8988T (cell line): Measurements from ENCODE around the gene ZNF598.
A peak's percentile ranks its signal among the peaks of the same experiment; 100 is the strongest.
"Not testable (repeated sequence)": the region's sequence is repeated elsewhere in the genome, so short reads cannot be mapped to it uniquely, and the experiment has no call there.

Source experiments
- DNase-seq: peaks from one replicate; pipeline ENCODE4 v3.0.0; 2011

The ZNF598 gene

DNA sequence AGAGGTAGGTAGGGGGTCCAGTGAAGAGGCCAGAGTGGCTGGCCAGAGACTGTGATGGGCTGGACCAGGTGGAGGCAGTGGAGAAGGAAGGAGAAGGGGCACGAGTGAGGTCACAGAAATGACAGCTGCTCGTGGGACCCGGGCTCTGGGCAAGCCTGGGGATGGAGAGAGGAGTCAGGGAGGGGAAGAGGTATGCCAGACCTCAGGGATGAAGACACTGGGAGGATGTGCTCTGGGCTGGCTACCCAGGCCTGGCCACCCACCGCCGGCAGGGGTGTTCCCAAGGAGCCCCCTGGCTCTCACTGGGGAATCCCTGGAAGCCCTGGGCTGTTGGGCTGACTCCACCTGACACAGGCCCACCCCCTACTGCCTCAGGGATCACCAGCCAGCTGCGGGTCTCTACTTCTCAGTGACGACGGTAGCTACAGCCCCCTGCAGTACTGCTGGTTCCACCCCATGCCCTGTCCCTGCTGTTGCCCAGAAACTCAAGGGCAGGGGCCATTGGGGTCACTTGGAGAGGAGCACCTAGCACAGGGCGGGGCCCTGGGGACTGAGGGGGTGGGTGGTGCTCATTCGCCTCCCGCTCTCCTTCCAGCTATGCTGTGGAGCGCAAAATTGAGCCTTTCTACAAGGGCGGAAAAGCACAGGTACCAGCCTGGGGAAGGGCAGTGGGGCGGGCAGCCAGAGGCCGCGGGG lies 36.0 kb downstream of the ZNF598 start:
- DNase-seq = no peak

DNA sequence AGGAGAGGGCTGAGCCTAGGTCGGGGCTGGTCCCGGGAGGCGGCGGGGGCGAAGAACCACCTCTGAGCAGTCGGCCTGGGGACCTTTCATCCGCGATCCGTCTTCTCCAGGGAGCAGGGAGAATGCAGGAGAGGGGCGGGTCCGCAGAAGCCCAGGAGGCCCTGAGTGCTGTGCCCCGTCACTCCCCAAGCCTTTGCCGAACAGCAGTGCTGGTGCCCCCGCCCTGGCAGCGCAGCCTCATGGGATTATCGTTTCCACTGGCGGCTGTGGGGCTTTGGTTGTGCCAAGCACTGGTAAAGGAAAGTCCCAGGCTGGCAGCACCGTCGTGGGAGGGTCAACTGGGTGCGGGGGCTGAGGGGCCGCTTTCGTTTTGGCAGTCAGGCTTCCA lies 37.1 kb downstream of the ZNF598 start:
- no peak for DNase-seq

DNA sequence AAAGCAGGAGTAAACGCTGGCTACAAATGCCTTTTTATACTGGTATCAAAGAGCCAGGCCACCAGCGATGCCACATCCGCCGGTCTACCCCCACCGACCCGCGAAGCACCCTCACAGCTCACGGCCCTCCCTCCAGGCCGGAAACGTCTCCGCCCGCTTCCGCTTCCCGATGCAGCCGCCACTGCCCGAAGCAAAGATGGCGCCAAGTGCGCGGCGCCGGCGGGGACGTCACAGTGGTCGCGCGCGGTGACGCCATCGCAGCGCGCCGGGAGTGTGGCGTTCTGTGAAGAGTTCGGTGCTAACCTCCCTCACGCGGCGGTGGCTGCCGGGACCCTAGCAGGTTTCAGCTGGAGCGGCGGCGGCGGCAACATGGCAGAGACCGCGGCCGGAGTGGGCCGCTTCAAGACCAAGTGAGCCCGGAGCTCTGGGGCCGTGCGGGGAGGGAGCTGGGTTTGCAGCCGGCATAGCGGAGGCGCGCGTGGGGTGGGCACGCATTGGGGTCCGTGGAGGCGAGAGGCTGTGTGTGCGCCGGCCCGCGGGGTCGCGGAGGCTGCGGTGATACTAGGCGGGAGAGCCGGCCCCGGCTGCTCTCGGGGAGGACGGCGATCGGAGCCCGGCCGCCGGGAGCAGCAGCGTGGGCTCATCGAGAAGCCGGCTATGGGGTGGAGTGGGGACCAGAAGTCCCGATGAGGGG lies 37.7 kb downstream of the ZNF598 start, which contains the start of gene TBL3:
Gene TBL3, plus strand, starts transcription at position 258 of the 694 bp plus-strand sequence. Its CDS starts 112 bp downstream, at position 370.
- peak; percentile 96 for DNase-seq

DNA sequence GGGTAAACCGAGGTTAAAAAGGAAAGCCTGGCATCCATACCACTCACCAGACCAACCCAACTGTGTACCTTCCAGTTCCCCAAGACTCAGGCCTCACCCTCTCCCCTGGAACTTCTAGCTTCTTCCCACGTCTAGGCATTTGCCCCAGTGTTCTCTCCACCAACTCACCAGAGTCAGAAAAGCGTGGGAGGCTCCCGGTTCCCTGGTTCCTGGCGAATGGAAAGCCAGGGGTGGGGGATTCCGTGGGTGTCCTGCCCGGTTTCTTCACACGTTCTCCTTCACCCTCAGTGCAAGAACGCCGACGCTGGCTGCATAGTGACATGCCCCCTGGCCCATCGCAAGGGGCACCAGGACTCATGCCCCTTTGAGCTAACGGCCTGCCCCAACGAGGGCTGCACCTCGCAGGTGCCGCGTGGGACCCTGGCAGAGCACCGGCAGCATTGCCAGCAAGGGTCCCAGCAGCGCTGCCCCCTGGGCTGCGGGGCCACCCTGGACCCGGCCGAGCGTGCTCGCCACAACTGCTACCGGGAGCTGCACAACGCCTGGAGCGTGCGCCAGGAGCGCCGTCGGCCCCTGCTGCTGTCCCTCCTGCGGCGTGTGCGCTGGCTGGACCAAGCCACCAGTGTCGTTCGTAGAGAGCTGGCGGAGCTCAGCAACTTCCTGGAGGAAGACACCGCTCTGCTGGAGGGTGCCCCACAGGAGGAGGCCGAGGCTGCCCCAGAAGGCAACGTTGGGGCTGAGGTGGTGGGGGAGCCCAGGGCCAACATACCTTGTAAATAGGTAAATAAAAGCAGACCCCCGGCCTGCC lies 41.3 kb downstream of the ZNF598 start:
- DNase-seq = no peak

DNA sequence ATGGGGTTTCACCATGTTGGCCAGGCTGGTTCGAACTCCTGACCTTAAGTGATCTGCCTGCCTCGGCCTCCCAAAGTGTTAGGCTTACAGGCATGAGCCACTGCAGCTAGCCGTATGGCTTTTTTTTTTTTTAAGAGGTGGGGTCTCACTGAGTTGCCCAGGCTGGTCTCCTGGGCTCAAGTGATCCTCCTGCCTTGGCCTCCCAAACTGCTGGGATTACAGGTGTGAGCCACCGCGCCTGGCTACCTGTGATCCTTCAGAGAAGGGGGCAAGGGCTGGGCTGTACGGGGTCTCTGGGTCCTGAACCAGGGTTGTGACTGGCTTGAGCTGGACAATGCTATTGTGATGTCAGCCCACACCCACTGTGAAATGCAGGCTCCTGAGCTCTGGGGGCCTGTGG lies 43.2 kb downstream of the ZNF598 start, which contains the start of gene RNF151:
Gene RNF151, plus strand, starts transcription at position 397 of the 400 bp plus-strand sequence. CDS start 26 bp downstream, outside the sequence.
- no peak for DNase-seq

DNA sequence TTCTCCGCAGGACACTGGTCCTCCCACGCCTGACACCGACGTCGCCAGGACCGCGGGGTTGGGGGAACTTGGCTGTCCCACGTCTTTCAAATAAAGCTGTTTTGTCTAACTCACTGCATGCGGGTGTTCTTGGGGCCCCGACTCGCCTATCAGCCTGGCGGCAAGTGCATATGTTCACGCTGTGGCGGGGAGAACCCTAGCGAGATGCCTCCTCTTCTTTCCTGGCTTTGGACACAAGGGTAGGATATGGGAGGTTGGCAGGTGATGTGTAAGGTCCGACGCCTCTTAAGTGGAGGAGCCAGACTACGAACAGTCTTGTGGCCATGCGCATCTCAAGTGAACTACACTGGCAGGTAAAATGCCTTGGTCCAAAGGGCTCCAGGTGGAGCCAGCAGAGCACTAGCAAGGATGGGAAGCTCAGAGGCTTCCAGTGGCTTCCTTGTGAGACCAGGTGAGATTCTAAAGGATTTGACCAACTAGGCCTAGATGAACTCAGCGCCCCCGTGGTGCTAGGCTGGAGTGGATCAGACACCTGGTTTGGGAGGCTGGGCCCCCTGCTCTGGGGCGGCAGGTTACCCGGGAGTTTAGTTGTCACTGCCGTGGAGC lies 44.1 kb downstream of the ZNF598 start:
- no peak for DNase-seq

DNA sequence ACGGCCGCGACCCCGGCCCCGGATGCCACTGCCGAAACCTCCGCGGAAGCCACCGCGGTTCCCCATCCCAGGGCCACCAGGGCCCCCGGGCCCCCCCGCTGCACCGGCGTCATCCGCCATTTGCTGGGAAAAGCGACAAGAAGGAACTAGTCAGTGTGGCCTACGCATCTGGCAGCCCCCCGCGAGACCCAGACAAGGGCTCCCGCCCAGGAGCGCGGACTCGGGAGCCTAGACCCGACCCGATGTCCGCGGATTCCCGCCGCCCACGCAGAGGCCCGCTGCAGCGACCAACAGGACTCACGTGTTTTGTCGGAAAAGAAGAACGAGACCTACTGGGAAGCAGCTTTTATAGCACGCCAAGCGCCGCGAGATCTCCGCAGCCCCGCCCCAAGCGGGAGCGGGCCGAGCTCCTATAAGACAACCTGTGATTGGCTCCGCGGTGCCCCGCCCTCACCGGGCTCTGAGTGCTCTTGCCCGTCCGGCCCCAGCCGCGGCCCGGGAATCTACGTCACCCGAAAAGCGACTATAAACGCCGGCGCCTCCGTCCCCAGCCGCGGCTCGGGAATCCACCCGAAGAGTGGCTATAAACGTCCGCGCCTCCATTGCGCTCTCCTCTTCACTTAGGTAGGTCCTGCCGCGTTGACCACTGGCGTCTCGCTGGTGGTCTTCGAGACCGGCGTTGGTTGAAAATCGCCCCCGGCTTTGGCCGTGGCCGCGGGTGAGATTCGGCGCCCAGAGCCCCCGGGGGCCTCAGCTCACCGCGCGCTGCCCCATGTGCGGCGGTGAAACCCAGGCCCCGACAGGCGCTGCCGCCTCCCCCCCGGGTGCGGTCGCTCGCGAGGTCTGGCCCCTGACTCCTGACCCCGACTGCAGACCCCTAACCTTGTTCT lies 44.9 kb downstream of the ZNF598 start, which contains the start of gene RPS2:
Gene RPS2, minus strand, starts transcription at position 321 of the 890 bp plus-strand sequence. Its CDS starts 201 bp downstream, at position 120.
- peak; percentile 99 for DNase-seq

DNA sequence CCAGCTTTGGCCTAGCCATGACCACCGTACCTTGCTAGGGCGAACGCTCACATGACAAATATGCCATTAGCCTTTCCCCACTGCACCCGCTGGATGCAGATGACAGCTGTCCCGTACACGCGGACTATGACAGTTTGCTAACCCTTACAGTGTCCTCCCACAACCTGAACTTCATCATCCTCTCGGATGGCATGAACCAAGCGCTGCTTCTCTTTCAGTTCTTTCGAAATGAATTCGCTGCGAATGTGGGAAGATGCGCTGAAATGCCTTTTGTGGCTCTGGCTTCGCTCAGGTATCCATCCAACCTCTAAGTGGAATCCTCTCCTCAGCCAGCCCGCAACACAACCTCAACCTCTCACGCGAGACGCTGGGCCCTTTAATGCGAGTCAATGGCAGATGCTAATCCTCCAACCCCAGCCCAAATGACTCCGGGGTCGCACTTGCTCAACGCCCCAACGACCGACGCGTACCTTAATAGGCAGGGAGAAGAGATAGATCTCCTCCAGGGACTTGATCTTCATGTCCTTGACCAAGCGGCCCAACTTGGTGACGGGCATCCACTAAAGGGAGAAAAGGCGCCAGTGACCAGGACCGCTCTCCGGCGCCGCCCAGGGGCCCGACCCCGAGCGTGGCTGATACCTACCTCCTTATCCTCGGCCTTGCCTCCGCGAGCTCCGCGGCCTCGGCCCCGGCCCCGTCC lies 45.7 kb downstream of the ZNF598 start:
- no peak for DNase-seq

DNA sequence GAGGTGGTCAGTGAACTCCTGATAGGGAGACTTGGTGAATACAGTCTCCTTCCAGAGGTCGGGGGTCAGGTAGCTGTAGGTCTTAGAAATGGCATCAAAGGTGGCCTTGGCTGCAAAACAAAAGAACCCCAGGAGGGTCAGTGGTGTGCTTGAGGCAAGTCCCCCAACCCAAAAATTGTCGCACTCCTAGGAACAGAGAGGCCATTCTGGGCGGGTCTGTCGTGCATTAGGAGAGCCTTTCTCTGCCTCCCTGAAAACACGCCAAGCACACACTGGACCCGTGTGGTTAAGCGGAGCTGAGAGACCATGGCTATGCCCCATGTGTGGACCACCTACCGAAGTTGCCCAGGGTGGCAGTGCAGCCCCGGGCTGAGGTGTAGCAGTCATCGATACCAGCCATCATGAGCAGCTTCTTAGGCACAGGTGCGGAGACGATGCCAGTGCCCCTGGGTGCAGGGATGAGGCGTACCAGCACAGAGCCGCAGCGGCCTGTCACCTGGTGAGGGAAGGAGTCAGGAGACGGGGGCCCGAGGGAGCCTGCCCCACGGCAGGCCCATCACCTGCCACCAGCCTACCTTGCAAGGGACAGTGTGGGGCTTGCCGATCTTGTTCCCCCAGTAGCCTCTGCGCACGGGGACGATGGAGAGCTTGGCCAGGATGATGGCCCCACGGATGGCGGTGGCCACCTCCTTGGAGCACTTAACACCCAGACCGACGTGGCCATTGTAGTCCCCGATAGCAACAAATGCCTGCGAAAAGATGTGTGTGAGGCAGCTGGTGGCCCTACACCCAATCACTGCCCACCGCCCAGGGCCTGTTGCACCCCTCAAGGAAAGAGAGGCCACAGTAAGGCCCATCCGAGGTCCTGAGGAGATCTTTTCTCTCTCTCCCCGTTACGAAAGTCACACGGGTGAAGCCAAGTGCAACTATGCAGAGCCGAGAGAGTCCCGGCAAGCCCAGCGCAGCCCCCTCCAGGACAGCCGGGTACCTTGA lies 47.2 kb downstream of the ZNF598 start:
- DNase-seq = not testable (repeated sequence)

DNA sequence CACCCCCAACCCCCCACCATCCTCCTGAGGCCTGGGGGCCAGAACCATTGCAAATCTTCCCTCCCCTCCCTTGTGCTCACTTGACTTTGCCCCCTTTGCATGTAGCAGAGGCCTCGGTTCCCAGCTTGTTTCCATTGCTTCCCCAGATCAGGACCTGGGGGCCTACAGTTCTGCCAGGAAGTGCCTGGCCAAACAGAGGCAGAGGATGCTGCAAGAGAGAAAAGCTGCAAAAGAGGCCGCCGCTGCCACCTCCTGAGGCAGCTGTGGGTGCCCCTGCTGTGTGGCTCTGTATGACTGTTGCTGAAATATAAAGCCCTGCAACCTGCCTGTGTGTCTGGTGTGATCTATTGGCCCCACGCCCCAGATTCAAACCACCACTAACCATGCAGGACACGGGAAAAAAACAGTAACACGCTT lies 48.0 kb downstream of the ZNF598 start:
- no peak for DNase-seq

DNA sequence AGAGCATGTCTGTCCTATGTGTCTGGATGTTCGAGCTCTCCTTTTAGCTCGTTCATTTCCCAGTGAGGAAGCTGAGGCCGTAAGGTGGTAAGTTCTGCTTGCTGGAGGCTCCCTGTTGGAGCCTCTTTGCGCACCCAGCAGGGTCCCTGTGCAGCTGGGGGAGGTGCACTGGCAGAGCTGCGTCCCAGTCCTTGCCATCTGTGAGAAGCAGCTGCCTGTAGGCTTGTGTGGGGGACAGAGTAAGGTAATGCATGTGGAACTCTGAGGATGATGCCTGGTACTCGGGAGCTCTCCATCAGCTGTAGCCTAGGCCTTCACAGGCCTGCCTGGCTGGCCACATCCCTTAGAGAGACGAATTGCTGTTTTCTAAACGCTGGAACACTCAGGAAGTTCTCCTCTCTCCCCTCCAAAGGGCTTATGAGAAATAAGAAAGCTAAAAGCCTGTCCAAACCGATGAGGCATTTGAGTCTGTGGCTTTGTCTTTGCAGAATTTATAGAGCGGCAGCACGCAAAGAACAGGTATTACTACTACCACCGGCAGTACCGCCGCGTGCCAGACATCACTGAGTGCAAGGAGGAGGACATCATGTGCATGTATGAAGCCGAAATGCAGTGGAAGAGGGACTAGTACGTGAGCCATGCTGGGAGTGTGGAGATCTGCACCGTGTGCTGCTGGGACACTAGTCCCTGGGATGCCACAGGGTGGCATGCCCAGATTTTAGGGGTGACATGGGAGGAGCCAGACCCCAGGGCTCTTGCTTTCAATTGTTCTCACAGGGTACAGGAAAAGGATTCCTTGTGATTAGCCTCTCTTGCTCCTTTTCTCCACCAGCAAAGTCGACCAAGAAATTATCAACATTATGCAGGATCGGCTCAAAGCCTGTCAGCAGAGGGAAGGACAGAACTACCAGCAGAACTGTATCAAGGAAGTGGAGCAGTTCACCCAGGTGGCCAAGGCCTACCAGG lies 48.7 kb downstream of the ZNF598 start:
- no peak for DNase-seq

DNA sequence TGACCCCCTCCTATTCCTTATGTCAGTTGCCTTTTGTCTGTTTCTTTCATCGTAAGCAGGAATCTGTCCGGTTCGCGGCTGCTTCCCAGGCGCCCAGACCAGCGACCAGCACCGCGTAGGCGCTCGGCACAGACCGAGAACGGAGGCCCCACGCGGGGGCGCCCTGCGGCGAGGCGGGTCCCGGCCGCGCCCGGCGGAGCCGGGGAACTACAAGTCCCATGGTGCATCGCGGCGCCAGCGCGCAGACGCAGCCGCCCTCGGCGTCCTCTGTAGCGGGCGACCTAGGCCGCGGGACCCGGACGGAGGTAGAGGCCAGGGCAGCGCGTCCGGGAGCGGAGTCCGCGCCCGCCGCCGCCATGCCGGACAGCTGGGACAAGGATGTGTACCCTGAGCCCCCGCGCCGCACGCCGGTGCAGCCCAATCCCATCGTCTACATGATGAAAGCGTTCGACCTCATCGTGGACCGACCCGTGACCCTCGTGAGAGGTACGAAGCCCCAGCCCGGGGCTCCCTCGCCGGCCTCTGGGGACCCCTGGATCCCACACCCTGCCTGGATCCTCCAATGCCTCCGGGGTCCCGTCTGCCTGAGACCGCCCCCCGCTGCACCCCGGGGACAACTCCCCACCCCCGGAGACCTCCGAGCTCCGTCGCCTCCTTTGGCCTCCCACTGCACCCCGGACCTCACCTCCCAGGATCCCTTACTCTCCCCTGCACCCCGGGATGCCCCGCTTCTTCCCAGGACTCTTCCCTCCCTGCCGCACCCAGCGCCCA lies 50.2 kb downstream of the ZNF598 start, which contains the start of gene NDUFB10:
Gene NDUFB10, plus strand, starts transcription at position 270 of the 771 bp plus-strand sequence. Its CDS starts 87 bp downstream, at position 357.
- DNase-seq = peak; percentile 70

DNA sequence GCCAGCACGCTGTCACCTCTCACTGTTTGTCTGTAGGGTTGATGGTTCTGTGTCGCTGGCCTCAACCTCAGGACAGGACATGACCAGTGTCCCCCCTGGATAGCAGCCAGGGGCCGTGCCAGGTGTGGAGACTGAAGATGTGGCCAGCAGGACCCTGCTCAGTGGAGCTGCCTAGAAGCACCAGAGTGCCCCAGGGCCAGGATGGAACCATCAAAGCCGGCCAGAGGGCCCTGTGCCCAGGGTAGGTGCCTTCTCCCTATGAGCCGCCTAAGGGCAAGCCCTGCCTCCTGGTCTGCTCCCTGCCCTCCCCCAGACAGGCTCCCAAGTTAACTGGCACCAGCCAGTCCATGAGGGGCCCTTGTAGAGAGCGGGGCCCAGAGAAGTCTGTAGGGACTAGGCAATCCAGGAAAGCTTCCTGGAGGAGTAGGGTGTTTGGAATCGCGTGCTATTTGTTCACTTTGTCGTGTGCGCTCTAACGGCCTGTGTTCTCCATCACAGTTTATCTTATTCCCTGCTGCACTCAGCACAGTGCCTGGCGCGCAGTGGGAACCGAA lies 50.8 kb downstream of the ZNF598 start:
- DNase-seq = no peak

DNA sequence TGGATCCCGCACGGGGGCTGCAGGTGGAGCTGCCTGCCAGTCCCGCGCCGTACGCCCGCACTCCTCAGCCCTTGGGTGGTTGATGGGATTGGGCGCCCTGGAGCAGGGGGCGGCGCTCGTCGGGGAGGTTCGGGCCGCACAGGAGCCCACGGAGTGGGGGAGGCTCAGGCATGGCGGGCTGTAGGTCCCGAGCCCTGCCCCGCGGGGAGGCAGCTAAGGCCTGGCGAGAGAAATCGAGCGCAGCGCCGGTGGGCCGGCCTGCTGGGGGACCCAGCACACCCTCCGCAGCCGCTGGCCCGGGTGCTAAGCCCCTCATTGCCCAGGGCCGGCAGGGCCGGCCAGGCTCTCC lies 51.5 kb downstream of the ZNF598 start:
- not testable (repeated sequence) for DNase-seq

DNA sequence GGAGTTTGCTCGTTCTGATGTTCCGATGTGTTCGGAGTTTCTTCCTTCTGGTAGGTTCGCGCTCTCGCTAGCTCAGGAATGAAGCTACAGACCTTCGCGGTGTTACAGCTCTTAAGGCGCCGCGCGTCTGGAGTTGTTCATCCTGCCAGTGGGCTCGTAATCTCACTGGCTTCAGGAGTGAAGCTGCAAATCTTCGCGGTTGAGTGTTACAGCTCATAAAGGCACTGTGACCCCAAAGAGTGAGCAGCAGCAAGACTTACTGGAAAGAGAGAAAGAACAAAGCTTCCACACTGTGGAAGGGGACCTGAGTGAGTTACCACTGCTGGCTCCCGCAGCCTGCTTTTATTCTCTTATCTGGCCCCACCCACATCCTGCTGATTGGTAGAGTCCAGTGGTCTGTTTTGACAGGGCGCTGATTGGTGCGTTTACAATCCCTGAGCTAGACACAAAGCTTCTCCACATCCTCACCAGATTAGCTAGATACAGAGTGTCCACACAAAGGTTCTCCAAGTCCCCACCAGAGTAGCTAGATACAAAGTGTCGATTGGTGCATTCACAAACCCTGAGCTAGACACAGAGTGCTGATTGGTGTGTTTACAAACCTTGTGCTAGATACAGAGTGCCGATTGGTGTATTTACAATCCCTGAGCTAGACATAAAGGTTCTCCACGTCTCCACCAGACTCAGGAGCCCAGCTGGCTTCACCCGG lies 52.0 kb downstream of the ZNF598 start:
- DNase-seq = not testable (repeated sequence)

DNA sequence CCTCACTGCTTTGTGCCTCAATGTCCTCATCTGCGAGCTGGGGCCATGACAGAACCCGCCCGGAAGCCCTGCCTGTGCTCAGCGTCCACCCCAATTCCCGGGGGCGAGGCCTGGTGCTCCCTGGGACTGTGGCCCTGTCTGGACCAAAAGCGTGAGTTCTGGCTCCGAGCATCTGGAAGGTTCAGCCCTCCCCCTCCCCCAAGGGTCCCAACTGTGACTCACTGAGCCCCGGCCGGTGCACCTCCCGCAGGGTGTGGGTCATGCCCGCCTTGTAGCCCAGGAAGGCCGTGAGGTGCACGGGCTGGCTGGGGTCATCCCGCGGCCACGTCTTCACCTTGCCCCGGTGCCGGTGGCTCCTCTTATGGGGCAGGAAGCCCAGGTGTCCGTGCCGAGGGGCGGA lies 55.9 kb downstream of the ZNF598 start:
- no peak for DNase-seq

DNA sequence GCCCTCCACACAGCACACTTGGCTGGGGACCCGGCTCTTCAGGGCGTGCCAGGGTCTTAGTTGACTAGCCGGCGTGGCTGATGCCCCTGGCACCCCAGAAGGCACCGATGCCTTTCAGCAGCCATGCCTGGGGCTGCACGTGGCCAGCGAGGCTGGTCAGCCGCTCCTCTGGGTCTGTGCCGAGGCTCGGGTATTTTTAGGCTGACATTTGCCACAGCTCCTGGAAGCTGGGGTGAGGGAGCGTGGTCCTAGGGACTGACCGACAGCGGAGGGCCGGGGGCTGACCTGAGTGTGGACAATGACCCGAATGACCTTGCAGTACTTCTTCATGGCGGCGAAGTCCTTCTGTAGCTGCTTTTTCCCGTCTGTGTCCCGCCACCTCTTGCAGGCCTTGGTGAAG lies 59.1 kb downstream of the ZNF598 start:
- DNase-seq = no peak
